ENCODE results near the gene TF. TPM values are rescaled to one million over a fixed set of nuclear protein-coding genes. Genes with fewer than 3 reads are reported as not detected.

Gene TF
- total RNA-seq, 4 donors from 2014 or later: 1.9 to 8.8 (median 3.9) TPM

- DNase-seq (ENCODE audit: low spot score in 2 of 2): no peak
- TF ChIP-seq CTCF (IDR thresholded peaks at IDR 0.05): no peak
- TF ChIP-seq POLR2A (IDR thresholded peaks at IDR 0.05): no peak
- intact Hi-C loops (cut with DNase I; ENCODE audit: low total_unique reads): no loop called here
- no peak overlapping the region for H3K4me3 ChIP-seq (ENCODE audit: low read depth, poor library complexity, severe bottlenecking)
- WGBS, 2 donors: 80 to 83% methylated on average over 13 of the region's 13 CpGs
Measured at GRCh38 chr3:133831966-133832801, 86.0 kb downstream of the TF start.

- intact Hi-C loops (cut with DNase I; ENCODE audit: low total_unique reads): no loop called here
- TF ChIP-seq POLR2A (IDR thresholded peaks at IDR 0.05) (no peak), CTCF (IDR thresholded peaks at IDR 0.05) (no peak)
- DNase-seq (ENCODE audit: low spot score in 2 of 2): no peak
- no peak overlapping the region for H3K4me3 ChIP-seq (ENCODE audit: low read depth, poor library complexity, severe bottlenecking)
- WGBS, 2 donors: 94 to 96% methylated on average over 10 of the region's 10 CpGs
Measured at GRCh38 chr3:133832802-133833144, 86.6 kb downstream of the TF start.

- peak in 1 of 2 donors; percentile 75 for DNase-seq (ENCODE audit: low spot score in 2 of 2)
- H3K4me3 ChIP-seq (ENCODE audit: low read depth, poor library complexity, severe bottlenecking): no peak overlapping the region
- intact Hi-C loops (cut with DNase I; ENCODE audit: low total_unique reads): no loop called here
- TF ChIP-seq POLR2A (IDR thresholded peaks at IDR 0.05) (no peak), CTCF (IDR thresholded peaks at IDR 0.05) (no peak)
- 88 to 93% methylated on average over 5 of the region's 5 CpGs for WGBS, 2 donors
Measured at GRCh38 chr3:133833267-133833666, 87.1 kb downstream of the TF start.

GRCh38 chr3:133833880-133834620, 87.9 kb downstream of the TF start:
- DNase-seq (ENCODE audit: low spot score in 2 of 2): peak in 1 of 2 donors; percentile 49
- WGBS, 2 donors: 91 to 95% methylated on average over 13 of the region's 13 CpGs
- intact Hi-C loops (cut with DNase I; ENCODE audit: low total_unique reads): no loop called here

More at GRCh38 chr3:133833880-133834620, 87.9 kb downstream of the TF start:
- TF ChIP-seq CTCF (IDR thresholded peaks at IDR 0.05) (no peak), POLR2A (IDR thresholded peaks at IDR 0.05) (no peak)
- no peak overlapping the region for H3K4me3 ChIP-seq (ENCODE audit: low read depth, poor library complexity, severe bottlenecking)
